Femur (tissue), 1 donor: ENCODE data around the gene CASP3.
"Not testable (repeated sequence)": the region's sequence is repeated elsewhere in the genome, so short reads cannot be mapped to it uniquely, and the experiment has no call there.

Experiments
- DNase-seq: peaks from one replicate; pipeline ENCODE4 v3.0.0-alpha.2; 2017

The CASP3 gene

DNA sequence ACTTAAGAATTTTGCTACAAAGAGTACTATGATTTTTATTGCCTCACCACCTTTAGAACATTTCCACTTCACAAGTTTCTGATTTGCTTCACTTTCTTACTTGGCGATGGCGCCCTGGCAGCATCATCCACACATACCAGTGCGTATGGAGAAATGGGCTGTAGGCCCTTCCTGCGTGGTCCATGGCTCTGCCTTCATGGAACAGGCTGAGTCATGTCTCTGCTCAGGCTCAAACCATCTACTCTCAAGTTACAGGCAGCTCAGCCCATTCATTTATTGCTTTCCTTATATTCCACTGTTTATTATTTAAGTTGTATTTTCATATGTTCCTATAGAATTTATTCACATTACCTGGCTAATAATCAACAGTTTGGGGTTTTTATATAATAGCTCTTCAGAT, 21.1 kb downstream of the CASP3 start:
- no peak for DNase-seq

DNA sequence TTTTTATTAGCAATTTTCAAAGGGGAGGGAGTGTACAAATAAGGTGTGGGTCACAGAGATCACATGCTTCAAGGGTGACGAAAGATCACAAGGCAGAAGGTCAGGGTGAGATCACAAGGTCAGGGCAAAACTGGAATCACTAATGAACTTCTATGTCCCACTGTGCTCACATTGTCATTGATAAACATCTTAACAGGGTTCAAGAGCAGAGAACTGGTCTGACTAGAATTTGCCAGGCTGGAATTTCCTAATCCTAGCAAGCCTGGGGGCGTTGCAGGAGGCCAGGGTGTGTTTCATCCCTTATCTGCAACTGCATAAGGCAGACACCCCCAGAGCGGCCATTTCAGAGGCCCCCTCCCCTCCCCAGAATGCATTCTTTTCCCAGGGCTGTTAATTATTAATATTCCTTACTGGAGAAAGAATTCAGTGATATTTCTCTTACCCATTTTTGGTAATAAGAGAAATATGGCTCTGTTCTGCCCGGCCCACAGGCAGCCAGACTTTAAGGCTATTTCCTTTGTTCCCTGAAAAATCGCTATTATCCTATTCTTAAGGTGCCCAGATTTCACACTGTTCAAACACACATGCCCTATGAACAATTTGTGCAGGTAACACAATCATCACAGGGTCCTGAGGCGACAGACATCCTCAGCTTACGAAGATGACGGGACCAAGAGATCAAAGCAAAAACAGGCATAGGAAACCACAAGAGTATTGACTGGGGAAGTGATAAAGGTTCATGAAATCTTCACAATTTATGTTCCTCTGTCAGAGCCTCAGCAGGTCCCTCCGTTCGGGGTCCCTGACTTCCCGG, 23.3 kb downstream of the CASP3 start:
- DNase-seq, result not testable (repeated sequence)

DNA sequence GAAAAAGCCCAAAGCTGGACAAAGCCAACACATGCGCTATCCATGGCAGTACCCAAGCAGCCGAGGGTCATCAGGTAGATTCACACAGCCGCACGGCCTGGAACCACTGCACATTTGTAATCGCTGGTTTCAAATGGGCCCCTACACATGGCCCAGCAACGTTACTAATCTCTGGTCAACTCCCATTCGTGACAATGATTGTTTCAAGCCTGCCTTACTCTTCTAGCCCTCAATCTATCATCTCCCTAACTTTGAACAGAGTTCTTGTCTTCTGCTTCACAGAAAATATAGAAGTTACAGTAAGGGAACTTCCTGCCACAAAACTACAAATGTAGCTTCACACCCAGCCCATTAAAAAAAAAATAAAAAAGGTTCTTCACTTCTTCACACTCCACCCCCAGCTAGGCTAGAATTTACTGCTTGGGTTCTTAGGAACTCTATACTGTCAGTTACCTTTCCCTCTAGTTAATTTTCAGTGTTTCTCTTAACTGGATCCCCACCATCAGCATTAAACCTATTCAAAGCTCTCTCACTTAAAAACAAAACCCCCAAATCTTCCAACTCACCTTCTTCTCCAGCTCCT, 24.2 kb downstream of the CASP3 start:
- no peak for DNase-seq

DNA sequence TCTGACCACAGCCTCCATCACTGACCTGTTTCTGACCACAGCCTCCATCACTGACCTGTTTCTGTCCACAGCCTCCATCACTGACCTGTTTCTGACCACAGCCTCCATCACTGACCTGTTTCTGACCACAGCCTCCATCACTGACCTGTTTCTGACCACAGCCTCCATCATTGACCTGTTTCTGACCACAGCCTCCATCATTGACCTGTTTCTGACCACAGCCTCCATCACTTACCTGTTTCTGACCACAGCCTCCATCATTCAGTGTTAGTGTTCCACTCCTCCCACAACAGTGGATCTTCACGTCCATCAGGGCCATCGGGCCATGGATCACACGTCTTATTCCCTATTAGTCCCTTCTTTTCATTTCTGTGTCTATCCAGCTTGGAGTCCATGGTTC, 24.7 kb downstream of the CASP3 start:
- DNase-seq, result not testable (repeated sequence)

DNA sequence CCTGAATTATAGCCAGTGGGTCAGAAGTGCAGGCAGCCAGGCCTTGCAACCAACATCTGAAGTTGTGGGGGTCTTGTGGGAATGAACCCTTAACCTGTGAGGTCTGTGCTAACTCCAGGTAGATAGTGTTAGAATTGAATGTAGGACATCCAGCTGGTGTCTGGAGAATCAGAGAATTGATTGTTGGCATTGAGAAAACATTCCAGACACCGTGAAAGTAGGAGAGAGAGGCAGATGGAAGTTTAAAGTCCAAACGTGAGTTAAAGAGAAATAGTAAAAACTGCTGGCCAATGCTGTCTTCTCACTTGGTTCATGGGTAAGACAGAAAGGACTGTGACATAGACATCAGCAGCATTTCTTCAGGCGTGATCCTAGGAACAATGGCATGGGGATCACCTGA, 27.7 kb downstream of the CASP3 start:
- no peak for DNase-seq

DNA sequence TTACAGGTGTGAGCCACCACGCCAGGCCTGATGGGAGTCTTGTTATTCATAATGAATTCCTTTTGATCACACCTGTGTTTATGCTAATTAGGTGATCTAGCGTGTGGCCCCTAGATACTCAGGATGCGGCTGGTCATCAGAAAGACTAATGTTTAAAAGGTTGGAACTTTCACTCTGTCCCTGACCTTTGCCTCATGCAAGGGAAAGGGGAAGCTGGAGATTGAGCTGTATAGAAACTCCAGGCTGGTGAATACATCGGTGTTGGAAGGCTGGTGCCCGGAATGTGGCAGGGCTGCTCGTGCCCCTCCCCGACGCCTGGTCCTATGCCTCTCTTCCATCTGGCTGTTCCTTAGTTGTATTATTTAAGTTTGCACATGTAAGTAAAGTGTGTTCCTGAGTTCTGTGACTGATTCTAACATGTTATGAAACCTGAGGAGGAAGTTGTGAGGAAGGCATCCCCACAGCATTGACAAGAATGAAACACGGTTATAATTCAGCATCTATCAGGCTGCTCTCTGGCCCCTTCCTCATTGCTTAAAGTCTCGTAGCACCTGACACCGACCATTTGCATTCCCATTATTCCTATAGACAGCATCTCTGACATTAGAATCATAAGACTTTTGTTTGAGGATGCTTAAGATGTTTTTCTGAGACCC, 28.9 kb downstream of the CASP3 start:
- no peak for DNase-seq

DNA sequence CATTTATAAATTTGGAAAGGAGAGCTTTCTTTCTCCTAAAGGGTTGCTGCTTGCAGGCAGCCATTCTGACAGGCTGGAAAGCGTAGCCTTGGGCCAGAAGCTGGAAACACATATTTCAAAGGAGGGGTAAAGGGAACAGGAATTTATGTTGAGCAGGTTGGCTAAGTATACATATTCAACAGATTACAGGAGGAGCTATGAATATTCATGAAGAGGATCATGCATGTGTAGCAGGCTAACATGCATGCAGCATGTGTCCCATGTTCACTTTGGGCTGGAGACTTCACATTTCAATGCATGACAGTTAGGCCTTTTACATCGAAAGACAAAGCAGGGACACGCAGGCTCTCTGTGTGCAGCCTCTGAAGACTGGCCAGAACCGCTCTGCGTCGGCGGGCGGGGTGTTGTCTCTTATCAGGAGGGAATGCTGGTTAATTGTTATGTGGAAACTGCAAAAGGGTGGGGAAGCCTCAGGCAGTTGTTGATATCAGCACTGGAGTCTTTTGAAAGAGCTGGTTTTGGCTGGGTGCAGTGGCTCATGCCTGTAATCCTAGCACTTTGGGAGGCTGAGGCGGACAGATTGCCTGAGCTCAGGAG, 31.5 kb downstream of the CASP3 start:
- no peak for DNase-seq

DNA sequence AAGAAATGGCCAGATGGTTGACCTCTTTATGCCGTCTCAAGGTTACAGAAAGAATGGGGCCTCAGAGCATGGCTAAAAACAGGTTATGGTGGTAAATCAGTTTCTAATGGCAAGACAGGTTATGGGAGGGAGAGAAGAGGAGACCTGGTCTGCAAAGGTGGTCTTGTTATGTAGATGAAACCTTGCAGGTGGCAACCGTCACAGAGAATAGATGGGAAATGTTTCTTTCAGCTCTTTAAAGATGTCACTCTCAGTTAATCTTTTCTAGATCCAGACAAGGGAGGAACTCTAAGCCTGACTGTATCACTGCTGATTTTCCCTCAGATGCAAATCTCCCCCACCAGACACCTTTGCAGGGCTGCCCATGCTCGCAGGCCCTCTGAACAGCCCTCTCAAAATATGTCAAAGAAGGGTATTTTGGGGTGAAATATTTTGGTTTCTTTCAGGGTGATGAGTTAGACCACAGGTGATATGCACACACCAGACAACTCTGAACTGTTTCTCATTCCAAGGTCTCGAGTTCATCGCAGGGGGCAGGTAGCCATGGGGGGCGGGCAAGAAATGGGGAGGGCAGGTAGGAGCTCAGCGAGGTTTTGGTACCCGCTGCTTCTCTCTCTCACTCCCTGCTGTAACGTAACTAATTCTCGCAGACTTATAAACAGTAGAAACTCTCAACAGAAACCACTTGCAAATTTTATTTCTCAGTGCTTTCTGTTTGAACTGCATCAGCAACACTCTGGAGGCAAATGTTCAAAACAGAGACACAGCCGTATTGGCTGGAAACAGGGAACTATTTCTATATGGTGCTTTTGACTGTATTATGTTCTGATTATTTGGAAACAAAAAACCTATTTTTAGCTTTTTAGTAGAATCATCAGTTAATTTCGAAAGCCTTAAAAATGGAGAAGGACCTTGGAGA, 32.4 kb downstream of the CASP3 start:
- no peak for DNase-seq

DNA sequence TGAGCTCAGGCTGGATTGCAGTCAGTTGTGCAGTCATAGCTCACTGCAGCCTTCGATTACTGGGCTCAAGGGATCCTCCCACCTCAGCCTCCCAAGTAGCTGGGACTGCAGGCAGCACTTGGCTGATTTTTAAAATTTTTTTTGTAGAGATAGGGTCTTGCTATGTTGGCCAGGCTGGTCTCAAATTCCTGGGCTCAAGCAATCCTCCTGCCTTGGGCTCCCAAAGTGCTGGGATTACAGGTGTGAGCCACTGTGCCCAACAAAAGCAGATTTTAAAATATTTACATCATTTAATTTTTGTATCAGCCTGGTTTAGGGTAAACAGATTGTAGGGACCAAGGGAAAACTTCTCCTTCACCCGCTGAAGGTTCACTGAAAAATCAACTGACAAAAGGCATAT, 33.1 kb downstream of the CASP3 start:
- DNase-seq, result not testable (repeated sequence)

DNA sequence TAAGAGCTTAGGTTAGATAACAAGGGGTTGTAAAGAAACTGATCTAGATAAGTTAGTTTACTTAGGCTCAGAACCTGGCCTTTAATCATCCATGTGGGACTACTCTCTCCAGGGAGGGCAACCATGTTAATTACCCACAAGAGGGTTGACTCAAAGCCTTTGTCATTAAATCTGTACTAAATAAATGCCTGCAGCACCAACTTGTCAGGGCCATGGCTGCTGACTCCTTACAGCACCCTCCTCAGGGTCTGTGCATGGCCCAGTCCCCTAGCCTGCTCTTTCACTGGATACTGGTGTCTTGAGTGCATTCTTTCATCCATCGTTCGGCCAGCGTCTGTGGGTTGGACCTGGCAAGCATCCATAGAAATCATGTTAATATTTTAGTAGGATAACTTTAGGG, 34.7 kb downstream of the CASP3 start:
- DNase-seq, result no peak

DNA sequence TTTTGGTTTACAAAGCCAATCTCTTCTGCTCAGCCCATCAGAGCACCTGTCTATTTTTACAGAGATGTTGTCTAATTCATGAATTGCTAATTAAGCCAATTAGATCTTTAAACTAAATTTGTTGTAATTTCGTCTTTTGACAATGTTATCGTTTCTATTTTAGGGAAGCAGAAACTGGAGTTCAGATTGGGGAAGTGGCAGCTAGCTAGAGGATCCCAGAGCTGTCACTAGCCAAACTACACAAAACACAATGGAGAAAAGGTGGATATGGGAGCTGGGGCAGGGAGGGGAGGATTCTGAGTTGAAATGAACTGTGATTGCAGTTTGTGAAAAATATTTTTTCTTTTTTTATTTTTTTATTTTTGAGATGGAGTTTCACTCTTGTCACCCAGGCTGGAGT, 35.8 kb downstream of the CASP3 start:
- DNase-seq, result no peak

DNA sequence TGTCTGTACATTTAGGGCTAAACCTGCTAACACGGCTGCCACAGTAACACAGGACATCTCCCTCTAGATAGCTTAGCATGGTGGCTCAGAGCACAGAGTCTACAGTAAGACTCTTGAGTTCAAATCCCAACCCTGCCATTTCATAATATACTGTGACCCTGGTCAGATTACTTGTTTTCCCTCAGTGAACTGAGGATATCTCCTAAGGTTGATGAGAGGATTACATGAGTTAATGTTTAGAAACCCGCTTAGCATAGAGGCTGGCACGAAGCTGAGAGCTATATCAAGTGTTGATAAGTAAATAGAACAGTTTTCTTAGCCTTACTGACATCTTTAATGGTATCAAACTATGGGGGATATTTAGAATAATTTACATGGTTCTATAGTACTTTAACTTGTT, 37.2 kb downstream of the CASP3 start:
- no peak for DNase-seq

DNA sequence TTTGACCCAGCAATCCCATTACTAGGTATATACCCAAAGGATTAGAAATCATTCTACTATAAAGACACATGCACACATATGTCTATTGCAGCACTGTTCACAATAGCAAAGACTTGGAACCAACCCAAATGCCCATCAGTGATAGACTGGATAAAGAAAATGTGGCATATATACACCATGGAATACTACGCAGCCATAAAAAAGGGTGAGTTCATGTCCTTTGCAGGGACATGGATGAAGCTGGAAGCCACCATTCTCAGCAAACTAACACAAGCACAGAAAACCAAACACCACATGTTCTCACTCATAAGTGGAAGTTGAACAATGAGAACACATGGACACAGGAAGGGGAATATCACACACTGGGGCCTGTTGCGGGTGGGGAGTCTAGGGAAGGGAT, 41.8 kb downstream of the CASP3 start:
- not testable (repeated sequence) for DNase-seq

DNA sequence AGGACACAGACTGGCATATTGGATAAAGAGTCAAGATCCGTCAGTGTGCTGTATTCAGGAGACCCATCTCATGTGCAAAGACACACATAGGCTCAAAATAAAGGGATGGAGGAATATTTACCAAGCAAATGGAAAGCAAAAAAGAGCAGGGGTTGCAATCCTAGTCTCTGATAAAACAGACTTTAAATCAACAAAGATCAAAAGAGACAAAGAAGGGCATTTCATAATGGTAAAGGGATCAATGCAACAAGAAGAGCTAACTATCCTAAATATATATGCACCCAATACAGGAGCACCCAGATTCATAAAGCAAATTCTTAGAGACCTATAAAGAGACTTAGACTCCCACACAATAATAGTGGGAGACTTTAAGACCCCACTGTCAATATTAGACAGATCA, 46.4 kb downstream of the CASP3 start:
- not testable (repeated sequence) for DNase-seq

DNA sequence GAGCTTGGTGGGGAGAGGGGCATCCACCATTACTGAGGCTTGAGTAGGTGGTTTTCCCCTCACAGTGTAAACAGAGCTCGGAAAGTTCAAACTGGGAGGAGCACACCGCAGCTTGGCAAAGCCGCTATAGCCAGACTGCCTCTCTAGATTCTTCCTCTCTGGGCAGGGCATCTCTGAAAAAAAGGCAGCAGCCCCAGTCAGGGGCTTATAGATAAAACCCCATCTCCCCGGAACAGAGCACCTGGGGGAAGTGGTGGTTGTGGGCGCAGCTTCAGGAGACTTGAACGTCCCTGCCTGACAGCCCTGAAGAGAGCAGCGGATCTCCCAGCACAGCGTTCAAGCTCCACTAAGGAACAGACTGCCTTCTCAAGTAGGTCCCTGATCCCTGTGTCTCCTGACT, 48.3 kb downstream of the CASP3 start:
- DNase-seq, result not testable (repeated sequence)

DNA sequence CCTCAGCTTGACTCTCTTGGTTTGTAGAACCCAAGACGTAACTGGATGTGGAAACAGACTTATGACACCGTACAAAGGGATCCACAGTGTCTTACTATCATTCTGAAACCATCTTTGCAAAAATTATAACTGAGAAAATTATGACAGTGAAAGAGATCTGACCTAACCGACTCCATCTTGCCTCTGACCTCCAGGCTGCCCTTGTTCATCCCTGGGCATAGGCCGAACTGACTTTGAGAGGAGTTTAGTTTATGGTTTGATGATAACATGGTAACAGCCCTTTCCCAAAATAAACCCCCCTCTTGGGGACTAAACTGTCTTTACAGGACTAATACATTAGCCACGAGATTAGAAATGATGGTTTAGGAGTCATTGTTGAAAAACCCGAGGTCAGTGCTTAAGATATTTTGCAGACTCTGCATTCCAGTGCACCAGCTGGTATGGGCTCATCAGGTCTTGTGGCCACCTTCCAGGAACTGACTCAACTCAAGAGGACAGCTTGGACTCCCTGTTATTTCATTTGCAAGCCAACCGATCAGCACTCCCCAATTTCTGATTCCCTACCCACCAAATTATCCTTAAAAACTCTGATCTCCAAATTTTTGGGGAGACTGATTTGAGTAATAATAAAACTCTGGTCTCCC, 49.6 kb downstream of the CASP3 start:
- DNase-seq, result no peak

DNA sequence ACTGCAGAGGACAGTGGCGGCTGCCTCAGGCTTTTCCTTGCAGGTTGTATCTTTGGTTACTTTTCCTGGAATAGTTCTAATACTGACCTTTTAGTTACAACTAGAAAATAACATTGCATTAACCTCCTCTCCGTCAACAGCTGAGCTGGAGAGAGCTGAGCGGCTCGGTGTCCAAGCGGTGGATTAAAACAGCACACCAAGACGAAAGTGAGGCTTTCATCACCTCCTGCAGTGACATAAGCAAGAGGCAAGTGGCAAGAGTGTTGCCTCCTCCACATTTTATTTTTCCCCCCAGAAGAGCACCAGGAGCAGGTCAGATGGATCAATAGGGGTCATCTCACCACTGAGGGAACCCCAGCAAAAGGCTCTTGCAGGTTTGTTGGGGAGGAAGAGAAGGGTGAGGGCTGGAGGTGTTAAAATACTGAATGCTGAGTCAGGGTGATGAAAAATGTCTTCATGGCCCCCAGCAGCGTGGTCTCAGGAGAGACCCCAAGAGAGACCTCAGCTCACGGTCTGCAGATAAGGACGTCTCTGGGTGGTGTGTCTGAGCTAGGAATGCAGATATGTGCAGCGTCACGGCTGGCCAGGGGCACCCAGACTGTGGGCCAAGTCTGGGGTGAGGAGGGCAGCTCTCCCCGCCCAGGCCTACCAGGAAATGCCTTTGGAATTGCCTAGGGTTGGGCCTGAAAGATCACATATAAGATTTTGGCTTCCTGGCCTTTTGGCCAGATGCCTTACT, 50.3 kb downstream of the CASP3 start:
- DNase-seq, result no peak

DNA sequence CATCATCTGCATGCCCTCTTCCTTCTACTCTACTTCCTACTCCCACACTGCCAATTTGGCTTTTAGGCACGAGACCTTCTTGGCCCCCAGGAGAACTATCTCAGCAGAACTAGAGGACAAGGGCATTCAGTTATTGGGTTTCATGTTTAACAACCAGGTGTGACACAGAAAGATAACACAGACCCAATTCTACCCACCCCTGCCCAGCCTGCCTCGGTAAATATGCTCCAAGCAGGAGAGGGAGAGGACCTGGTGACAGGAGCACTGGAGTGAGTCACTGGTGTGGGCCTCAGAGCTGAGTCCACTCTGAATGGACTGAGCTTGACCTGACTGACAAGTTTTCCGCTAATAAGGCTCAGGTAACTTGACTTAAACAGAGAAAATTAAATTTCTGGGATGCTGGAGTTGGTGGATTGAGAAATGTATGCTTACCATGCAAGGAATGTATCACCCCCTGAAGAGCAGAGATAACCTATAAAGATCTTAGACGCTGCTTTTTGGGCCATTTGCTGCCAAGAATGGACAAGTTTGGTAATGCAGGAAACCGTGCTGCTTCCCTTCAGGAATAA, 52.5 kb downstream of the CASP3 start:
- DNase-seq, result no peak

DNA sequence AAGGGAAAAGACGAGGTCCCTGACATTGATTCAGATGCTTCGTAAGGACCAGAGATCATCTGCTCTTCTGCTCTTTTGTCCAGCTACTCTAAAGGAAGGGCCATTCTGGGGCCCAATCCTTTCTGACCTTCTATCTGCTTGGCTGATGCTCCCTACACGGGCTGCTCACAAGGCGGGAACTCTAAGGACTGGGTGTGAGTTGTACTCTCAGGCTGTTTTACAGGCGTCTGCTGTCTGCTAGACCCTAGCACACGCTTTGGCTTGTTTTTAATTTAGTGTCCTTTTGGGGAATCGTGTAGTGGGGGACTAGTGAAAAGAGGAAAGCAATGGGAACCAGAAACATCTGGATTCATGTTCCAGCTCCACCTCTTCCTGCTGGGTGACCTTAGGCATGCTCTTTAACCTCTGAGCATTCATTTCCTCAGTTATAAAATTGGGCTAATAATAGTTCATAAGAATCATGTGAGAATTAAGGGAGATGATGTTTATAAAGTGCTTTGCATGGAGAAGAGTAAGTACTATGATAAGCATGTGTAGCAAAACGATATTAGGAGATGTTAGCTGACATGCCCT, 53.1 kb downstream of the CASP3 start:
- DNase-seq, result no peak

DNA sequence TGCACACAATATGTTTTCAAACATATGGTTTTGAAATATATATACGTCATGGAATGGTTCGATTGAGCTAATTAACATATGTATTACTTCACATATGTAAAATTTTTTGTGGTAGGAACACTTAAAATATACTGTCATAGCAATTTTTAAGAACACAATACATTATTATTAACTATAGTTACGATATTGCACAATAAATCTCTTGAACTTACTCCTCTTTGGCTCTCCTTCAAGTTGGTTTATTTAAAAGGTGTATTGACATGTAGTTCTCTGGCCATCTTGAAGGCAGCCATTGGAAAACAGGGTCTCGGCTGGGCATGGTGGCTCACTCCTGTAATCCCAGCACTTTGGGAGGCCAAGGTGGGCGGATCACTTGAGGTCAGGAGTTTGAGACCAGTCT, 53.8 kb downstream of the CASP3 start:
- DNase-seq, result no peak

DNA sequence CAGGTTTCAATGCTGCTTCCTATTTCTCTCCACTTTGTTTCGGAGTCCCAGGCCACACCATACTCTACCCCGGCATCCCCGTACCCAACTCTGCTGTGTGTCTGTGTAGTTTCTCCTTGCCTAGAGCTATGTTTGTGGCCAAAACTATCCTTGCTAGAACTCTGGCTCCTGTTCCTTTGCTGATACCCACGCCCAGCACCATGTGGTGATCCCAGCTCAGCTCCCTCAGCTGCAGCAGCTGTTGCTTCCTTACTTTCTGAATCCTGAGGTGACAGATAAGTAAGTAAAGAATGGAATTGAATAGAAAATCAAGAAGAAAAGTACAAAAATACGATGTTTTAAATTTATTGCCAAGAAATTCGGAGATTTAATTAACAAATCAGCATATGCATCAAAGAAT, 55.8 kb downstream of the CASP3 start:
- no peak for DNase-seq
